Thyroid gland (tissue), 4 donors: ENCODE results near the gene PECR. TPM values are rescaled to one million over a fixed set of nuclear protein-coding genes. Genes with fewer than 3 reads are reported as not detected.

ENCODE experiments used
- DNase-seq, 2 donors: peaks; one replicate each; pipeline ENCODE4 v3.0.0-alpha.2; 2019
- H3K27ac ChIP-seq, 3 donors: fragments of 200-600 bp; sonication (generic); 1 replicate in 2 of 3; 2 replicates in 1 of 3; pipeline ENCODE4 v1.5.1; 2016 to 2019; ENCODE audit warnings: mild to moderate bottlenecking in 1 of 3, moderate library complexity in 1 of 3
- H3K27me3 ChIP-seq: fragments of 200-600 bp; sonication (generic); one replicate; pipeline ENCODE4 v1.5.1; 2019
- H3K36me3 ChIP-seq, 2 donors: fragments of 200-600 bp; sonication (generic); one replicate each; pipeline ENCODE4 v1.5.1; 2016 to 2019
- H3K4me1 ChIP-seq, 2 donors: fragments of 200-600 bp; sonication (generic); one replicate each; pipeline ENCODE4 v1.5.1; 2017 to 2019
- H3K4me3 ChIP-seq, 3 donors: fragments of 200-600 bp; sonication (generic); replicated peaks in 1 of 3; 1 replicate in 2 of 3; 2 replicates in 1 of 3; pipeline ENCODE4 v1.5.1; 2016; ENCODE audit warnings: mild to moderate bottlenecking in 1 of 3
- H3K9me3 ChIP-seq: fragments of 200-600 bp; sonication (generic); one replicate; pipeline ENCODE4 v1.5.1; 2017
- POLR2A ChIP-seq, 2 donors: fragments of 450-650 bp; IDR thresholded peaks; one replicate each; pipeline ENCODE4 v1.6.1; 2017; ENCODE audit warnings: antibody characterized with exemption in 2 of 2, mild to moderate bottlenecking in 2 of 2, moderate library complexity in 1 of 2
- WGBS, 2 donors: methylation state at CpG; one replicate each; pipeline ENCODE4 v1.1.5; 2017; 5-methylcytosine and 5-hydroxymethylcytosine counted together
- intact Hi-C: fragments of 100-400 bp; cut with DNase I; formaldehyde crosslinking; loops from one replicate; pipeline ENCODE4 v1.15.1; 2023
- total RNA-seq, 4 donors: library from RNA; depleted of rRNA; stranded (reverse); fragments of >200 nt; gene quantifications; one replicate each; pipeline ENCODE4 v1.2.3, GENCODE V29; 2016
- TF ChIP-seq, protein P1 (sequence below), 6 experiments: fragments of 200-600 bp in 3 of 6; fragments of 450-650 bp in 3 of 6; sonication (generic) in 3 of 6; IDR thresholded peaks; one replicate each; pipeline ENCODE4 v1.5.1; 2016 to 2019; ENCODE audit warnings: antibody characterized with exemption in 6 of 6, mild to moderate bottlenecking in 2 of 6, inconsistent platforms in 1 of 6, moderate library complexity in 1 of 6

Gene PECR
- total RNA-seq, 4 donors from 2014 or later = 14.6 to 25.6 (median 22.8) TPM

DNA sequence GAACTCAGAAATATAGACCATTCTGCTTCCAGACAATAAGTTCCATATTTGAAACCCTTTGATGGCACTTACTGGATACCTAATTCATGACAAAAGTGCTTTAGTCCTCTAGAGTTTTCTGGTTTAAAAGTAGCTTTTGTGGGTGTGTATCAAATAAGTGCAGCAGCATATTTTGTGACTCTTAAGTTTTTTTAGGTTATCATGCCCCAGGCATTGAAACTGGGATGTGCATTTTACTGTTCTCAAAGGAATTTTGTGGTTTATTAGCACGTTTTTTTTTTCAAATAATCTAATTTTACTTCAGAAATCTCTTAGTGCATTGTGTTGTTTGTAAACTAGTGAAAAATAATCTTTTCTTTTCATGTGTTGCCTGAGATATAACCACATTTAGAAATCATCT is 29.0 kb upstream of the PECR start:
- Histone ChIP-seq H3K4me1 (peaks cover 24 to 32% of the 10 kb centered on the region in 2 donors), H3K4me3 (no peak overlapping the region), H3K36me3 (peaks cover 9 to 12% of the 10 kb centered on the region in 2 donors), H3K27ac (peak overlapping the region in 1 of 3 donors; percentile 85), H3K27me3 (no peaks in the 10 kb centered on the region), H3K9me3 (no peaks in the 10 kb centered on the region)
- TF ChIP-seq, protein P1, sequence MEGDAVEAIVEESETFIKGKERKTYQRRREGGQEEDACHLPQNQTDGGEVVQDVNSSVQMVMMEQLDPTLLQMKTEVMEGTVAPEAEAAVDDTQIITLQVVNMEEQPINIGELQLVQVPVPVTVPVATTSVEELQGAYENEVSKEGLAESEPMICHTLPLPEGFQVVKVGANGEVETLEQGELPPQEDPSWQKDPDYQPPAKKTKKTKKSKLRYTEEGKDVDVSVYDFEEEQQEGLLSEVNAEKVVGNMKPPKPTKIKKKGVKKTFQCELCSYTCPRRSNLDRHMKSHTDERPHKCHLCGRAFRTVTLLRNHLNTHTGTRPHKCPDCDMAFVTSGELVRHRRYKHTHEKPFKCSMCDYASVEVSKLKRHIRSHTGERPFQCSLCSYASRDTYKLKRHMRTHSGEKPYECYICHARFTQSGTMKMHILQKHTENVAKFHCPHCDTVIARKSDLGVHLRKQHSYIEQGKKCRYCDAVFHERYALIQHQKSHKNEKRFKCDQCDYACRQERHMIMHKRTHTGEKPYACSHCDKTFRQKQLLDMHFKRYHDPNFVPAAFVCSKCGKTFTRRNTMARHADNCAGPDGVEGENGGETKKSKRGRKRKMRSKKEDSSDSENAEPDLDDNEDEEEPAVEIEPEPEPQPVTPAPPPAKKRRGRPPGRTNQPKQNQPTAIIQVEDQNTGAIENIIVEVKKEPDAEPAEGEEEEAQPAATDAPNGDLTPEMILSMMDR (IDR thresholded peaks at IDR 0.05) = no peak
- TF ChIP-seq POLR2A (IDR thresholded peaks at IDR 0.05) = no peak
- no peak for DNase-seq
- 8 to 15% methylated on average over 1 of the region's 1 CpG for WGBS, 2 donors
- intact Hi-C loops = loop anchor here (5.0 kb wide), 1 partner anchor 297 kb away; no protein-coding TSS in a partner anchor

DNA sequence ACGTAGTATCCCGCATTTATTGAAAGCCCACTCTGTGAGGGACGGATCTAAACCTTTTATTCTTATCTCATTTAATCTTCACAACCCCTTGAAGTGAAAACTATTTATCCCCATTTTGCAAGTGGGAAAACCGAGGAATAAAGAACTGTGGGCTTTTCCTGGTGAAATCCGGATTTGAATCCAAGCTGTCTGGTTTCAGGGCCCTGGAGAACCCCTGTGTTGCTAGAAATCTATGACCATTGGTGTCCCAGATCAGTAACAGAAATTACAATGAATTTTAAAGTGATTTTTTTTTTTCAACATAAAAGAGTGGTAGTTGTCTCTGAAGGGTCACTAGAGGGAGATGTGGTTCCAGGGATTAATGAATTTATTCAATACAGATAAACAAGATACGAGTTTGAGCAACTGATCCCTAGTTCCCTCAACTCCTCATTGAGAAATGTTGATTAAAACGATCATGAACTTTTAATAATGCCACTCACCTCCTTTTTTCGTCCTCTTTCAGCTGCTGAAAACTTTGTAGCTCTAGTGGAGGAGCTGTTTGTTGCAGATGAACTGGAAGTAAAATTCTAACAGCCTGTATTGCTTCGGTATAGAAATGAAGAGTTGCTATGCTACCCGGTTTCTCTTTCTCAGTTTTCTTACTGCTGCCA is 28.5 kb upstream of the PECR start:
- Histone ChIP-seq H3K4me1 (peaks cover 19 to 28% of the 10 kb centered on the region in 2 donors), H3K36me3 (peaks cover 9 to 12% of the 10 kb centered on the region in 2 donors), H3K27ac (peak overlapping the region; percentile 82 to 90 (median 85)), H3K4me3 (peak overlapping the region in 2 of 3 donors; percentile 41 to 90), H3K27me3 (no peaks in the 10 kb centered on the region), H3K9me3 (no peaks in the 10 kb centered on the region)
- TF ChIP-seq, protein P1 (IDR thresholded peaks at IDR 0.05) = peak in 5 of 6 experiments; percentile 26 to 58 (median 48)
- TF ChIP-seq POLR2A (IDR thresholded peaks at IDR 0.05) = no peak
- 6% methylated on average over 10 of the region's 10 CpGs for WGBS, 2 donors
- intact Hi-C loops = loop anchor here (5.0 kb wide), 1 partner anchor 297 kb away; no protein-coding TSS in a partner anchor
- no peak for DNase-seq

DNA sequence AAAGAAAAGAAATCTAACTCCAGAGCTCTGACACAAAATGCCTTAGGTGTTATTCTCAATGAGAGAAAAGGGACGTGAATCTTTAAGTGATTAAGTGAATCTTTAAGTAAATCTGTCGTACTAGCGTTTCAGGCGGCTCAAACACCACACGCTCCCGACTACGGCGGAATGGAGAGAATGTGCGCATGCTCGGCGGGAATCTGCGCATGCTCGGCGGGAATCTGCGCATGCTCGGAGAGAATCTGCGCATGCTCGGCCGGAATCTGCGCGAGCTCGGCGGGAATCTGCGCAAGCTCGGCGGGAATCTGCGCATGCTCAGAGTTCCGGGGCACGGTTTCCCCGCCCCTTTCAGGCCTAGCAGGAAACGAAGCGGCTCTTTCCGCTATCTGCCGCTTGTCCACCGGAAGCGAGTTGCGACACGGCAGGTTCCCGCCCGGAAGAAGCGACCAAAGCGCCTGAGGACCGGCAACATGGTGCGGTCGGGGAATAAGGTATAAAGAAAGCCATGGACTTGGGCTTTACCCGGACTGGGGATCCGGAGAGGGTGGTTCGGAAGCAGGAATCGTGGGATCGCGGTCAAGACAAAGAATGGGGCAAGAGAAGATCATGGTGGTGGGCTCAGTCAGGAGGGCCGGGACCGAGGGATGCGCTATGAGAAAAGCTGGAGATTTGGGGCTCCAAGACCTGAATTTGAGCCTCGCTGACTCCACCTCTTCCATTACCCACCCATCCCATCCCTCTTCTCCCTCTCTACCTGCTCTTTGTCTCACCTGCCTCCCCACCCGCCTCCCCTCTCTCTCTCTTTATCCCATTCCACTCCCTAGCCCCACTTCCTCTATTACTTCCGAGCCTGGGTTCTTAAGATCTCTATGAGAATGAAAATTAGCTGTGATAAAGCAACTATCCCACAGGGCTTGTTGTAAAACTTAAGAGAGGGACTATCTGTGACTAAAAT is 27.6 kb upstream of the PECR start, which contains the start of gene XRCC5:
Gene XRCC5 (plus strand): TSS at position 382 of the 955 bp plus-strand sequence. CDS start 89 bp downstream, at position 471.
- Histone ChIP-seq H3K4me1 (peaks cover 19 to 24% of the 10 kb centered on the region in 2 donors), H3K9me3 (no peaks in the 10 kb centered on the region), H3K27me3 (no peaks in the 10 kb centered on the region), H3K36me3 (peaks cover 9 to 12% of the 10 kb centered on the region in 2 donors), H3K4me3 (peak within 1 kb of the TSS; percentile 41 to 90 (median 44)), H3K27ac (peak within 1 kb of the TSS; percentile 82 to 90 (median 85))
- peak; percentile 95 to 96 for DNase-seq
- TF ChIP-seq, protein P1 (IDR thresholded peaks at IDR 0.05) = no peak
- peak in 1 of 2 donors; percentile 73 for TF ChIP-seq POLR2A (IDR thresholded peaks at IDR 0.05)
- intact Hi-C loops = no loop called here
- WGBS, 2 donors = 0% methylated on average over 57 of the region's 57 CpGs

DNA sequence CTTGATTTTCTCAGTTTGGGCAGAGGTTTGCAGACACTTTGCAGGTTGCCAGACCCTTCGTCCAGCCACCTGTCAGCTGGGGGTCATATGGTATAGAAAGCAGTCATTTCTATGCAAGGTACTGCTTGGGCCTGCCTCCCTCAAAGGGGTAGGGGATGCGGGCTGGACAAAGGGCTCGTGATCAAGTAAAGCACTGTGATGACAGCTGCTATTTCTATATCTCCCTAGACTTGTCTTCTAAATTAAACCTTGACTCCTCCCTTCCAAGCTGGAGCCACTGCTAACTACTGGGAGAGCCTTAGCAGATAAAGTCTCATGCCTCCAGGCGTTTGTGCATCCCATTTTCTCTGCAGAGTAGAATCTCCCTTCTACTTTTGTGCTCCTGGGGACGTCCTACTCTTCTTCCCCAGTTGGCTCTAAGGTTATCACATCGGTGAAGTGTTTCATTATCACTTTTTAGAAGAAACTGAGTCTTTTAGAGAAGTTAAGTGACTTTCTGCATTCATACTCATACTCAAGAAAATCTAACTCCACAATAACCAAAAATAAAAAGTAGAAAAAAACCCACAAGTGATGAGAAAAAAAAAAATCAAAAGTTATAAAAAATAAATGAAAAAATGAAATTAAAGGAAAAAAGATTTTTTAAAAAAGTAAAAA is 26.8 kb upstream of the PECR start:
- Histone ChIP-seq H3K4me1 (peaks cover 15 to 21% of the 10 kb centered on the region in 2 donors), H3K27me3 (no peaks in the 10 kb centered on the region), H3K9me3 (no peaks in the 10 kb centered on the region), H3K4me3 (no peak overlapping the region), H3K27ac (peak overlapping the region in 2 of 3 donors; percentile 39 to 85), H3K36me3 (peaks cover 6 to 7% of the 10 kb centered on the region in 2 donors)
- WGBS, 2 donors = 60 to 67% methylated on average over 6 of the region's 6 CpGs
- TF ChIP-seq, protein P1 (IDR thresholded peaks at IDR 0.05) = no peak
- no peak for TF ChIP-seq POLR2A (IDR thresholded peaks at IDR 0.05)
- intact Hi-C loops = no loop called here
- DNase-seq = no peak
